Stimulated activated CD4-positive, alpha-beta T cell treated with anti-CD3 and anti-CD28 coated beads, Interleukin-15, amount 100 ng/mL, for 48 hours (primary cell): ENCODE data around the gene IYD.
"Not testable (repeated sequence)": the region's sequence is repeated elsewhere in the genome, so short reads cannot be mapped to it uniquely, and the experiment has no call there.

Source experiments
- DNase-seq, 2 donors: peaks; one replicate each; pipeline ENCODE4 v3.0.0-alpha.2; 2020; ENCODE audit warnings: low read depth in 2 of 2

The IYD gene

DNA sequence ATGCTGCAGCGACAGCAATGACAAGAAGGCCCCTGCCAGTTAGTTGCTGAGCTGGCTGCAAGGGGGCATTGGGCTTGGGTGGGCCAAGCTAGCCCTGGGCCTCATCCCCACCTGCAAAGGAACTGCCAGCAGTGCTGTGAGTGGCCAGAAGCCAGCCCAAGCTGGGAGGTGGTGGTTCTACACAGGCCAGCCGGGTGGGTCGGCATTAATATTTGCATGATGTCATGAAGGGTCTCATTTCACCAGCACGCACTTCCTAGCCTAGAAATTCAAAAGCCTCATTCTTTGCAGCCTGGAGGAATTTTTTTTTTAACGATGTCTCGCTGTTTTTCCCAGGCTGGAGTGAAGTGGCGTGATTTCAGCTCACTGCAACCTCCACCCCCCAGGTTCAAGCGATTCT, 62.0 kb downstream of the IYD start:
- no peak for DNase-seq

DNA sequence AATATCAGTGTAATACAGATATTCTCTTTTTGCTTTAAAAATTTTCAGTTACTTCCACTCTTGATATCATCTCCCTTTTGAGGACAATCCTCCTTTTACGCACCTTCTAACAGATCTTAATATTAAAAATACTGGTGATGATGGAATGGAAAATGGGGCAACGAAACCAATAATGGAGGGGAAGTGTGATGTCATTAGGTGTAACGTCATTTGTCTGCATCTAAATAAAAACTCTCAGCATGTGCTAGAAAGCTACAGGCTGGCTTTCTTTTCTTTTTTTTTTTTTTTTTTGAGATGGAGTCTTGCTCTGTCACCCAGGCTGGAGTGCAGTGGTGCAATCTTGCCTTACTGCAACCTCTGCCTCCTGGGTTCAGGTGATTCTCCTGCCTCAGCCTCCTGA, 66.5 kb downstream of the IYD start:
- DNase-seq = no peak

GRCh38 chr6:150435832-150436231, 67.0 kb downstream of the IYD start:
- no peak for DNase-seq

GRCh38 chr6:150439373-150439772, 70.6 kb downstream of the IYD start:
- DNase-seq = no peak

DNA sequence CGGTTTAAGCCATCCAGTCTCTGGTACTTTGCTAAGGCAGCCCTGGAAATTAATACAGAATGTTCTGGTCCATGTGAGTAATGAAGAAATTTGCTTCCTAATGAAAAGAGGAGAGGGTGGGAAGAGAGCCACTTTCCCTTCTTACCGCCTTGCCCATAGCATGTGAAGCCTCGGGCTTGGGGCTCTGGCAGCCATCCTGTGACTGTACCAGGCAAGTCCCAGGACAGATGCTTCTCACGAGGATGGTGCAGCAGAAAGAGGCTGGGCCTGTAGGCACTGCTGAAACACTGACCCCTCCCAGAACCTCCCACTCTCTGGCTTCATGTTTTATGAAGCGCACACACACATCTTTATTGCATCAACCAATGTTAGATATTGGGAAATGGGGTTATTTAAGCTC, 74.8 kb downstream of the IYD start:
- DNase-seq = no peak

DNA sequence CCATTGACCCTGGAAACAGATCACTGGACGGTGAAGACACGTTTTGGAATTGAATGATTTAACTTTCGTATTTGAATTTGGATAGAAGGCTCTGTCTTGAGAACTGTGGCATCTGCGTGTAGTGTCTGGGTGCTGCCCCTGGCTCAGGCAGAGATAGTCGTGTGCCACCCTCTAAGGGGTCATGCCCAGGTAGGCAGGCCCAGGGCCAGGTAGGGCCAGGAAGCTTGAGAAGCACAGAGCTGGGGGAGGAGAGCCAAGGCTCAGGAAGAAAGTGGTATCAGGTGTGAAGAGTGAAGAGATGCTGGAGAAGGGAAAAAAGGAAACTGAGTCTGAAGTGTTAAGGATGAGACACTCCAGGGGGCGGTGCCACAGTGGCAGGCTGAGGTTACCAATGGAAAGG, 75.5 kb downstream of the IYD start:
- no peak for DNase-seq

DNA sequence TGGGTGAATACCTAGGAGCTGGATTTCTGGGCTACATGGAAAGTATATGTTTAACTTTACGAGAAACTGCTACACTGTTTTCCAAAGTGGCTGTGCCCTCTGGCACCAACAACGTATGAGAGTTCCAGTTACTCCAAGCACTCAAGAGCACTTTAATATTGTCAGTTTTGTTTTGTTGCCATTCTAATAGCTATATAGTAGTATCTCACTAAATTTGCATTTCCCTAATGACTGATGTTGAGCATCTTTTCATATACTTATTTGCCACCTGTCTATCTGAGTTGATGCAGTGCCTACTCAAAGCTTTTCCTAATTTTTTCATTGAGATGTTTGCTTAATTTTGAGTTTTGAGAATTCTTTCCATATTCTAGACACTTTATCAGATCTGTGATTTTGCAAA, 76.7 kb downstream of the IYD start:
- DNase-seq = no peak

DNA sequence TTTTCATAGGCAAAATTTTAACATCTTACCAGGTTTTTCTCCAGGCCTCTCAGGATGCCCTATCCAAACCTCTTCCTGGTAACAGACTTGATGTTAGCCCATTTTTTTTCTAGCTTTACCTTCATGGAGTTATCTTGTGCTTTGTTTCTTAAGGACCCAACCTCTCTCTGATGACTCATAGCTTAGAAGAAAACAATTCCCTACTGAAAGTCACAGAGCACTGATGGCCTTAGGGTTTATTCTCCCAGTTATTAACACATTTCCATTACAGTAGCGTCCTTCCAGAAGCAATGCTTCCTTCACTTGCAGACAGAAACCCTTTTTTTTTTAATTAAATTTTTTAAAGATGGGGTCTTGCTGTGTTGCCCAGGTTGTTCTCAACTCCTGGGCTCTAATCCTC, 79.4 kb downstream of the IYD start:
- no peak for DNase-seq

- not testable (repeated sequence) for DNase-seq
Measured at GRCh38 chr6:150449055-150449454, 80.2 kb downstream of the IYD start.

DNA sequence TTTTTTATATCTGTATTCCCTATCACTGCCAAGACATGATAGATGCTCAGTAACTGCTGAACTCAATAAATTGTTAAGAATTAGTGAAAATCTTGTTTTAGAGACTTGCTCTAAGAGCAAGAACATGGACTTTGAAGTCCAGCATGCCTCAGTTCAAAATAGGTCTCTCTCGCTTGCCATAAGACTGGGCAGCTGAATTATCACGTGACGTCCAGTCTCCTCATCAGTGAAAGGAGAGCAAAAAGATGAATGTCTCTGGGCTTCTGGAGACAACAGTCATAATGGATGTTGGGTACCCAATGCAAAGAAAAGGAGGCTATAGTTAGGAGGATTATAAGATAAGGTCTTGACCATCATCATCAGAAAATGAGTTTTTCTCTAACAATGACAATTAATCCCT, 82.1 kb downstream of the IYD start:
- DNase-seq = no peak

GRCh38 chr6:150451807-150452427, 83.1 kb downstream of the IYD start:
- DNase-seq = no peak

- no peak for DNase-seq
Measured at GRCh38 chr6:150452428-150453243, 83.8 kb downstream of the IYD start.

DNA sequence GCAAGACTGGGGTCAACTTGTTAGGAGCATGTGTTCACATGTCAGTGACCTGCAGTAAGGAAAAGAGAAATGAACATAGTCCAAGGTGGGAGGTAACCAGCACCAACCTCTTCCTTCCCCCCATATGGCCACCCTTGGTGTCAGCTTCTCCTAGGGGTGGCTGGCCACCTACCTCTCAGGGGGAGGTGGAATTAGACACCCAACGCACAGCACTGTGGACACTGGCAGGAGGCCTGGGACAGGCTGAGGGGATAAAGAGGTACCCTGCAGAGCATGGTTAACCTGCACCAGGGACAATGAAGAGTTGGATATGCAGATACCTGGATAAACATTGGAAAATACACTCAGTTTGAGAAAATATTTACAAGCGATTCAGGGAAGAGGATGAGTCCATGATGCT, 84.5 kb downstream of the IYD start:
- DNase-seq = no peak
